ENCODE measurements around the gene MYO16. TPM values are rescaled to one million over a fixed set of nuclear protein-coding genes. Genes with fewer than 3 reads are reported as not detected.

Gene MYO16
- total and polyA plus RNA-seq, 4 donors: 11.7 to 51.7 (median 21.1) TPM

DNA sequence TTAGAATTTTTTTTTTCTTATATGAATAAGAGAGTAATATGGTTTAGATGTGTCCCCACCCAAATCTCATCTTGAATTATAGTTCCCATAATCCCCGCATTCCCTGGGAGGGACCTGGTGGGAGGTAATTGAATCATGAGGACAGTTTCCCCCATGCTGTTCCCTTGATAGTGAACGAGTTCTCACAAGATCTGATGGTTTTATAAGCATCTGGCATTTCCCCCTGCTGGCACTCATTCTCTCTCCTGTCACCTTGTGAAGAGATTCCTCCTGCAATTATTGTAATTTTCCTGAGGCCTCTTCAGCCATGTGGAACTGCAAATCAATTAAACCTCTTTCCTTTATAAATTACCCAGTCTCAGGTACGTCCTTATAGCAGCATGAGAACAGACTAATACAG lies 205.7 kb downstream of the MYO16 start:
- DNase-seq (ENCODE audit: low read depth in 4 of 6, low spot score in 6 of 6): peak in 1 of 6 donors; percentile 46
- H3K4me1 ChIP-seq (ENCODE audit: control insufficient read depth, insufficient read depth, low read length): no peaks in the 10 kb centered on the region
- H3K27me3 ChIP-seq (ENCODE audit: control insufficient read depth, insufficient read depth, low read length): no peaks in the 10 kb centered on the region
- no peaks in the 10 kb centered on the region for H3K9me3 ChIP-seq (ENCODE audit: control insufficient read depth, insufficient read depth, low read length)
- H3K27ac ChIP-seq (ENCODE audit: low read depth, low read length): no peak overlapping the region
- no CpG with 5 or more reads among the region's 3 CpGs for WGBS (ENCODE audit: insufficient coverage)
- no peaks in the 10 kb centered on the region for H3K36me3 ChIP-seq (ENCODE audit: control insufficient read depth, insufficient read depth, low read length)
- no peak overlapping the region for H3K4me3 ChIP-seq (ENCODE audit: low read depth, low read length)

DNA sequence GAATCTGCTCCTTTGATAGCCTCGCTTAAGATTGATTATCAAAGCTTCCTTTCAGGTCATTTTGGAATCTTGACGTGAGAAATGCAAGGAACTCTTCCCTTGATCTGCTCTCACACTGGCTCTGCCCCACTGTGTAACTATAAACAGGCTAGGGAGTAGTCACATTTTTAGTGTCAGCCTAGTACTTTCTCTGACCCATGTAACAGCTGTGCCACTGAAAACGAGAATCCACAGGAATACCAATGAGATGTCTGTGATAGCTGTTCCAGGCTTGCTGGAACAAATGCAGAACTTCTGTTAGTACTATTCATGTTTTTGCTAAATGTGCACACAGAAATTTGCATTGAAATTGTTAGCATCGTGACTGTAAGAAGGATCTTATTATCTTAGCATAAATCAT lies 221.3 kb downstream of the MYO16 start:
- no peaks in the 10 kb centered on the region for H3K36me3 ChIP-seq (ENCODE audit: control insufficient read depth, insufficient read depth, low read length)
- no peak overlapping the region for H3K27ac ChIP-seq (ENCODE audit: low read depth, low read length)
- no peak overlapping the region for H3K4me3 ChIP-seq (ENCODE audit: low read depth, low read length)
- H3K9me3 ChIP-seq (ENCODE audit: control insufficient read depth, insufficient read depth, low read length): no peaks in the 10 kb centered on the region
- WGBS (ENCODE audit: insufficient coverage): 17% methylated on average over 1 of the region's 4 CpGs
- DNase-seq (ENCODE audit: low read depth in 4 of 6, low spot score in 6 of 6): peak in 3 of 6 donors; percentile 14 to 77 (median 55)
- no peaks in the 10 kb centered on the region for H3K4me1 ChIP-seq (ENCODE audit: control insufficient read depth, insufficient read depth, low read length)
- no peaks in the 10 kb centered on the region for H3K27me3 ChIP-seq (ENCODE audit: control insufficient read depth, insufficient read depth, low read length)

DNA sequence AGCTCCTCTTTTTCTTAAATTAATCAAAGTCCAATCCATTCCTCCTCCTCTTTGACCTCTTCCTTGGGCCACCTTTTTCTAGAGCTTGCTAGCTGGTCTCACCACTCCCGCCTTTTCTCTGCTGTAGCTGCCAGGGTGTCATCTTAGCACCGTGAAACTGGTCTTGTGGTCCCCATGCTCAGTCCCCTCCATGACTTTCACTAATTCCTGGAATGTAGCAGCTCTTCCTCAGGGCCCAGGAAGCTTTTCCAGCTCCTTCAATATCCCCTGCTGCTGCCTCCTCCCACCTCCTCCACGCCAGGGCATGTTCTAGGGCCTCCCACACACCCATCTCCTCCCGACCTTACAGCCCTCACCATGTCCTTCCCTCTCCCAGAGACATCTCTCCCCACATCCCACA lies 222.2 kb downstream of the MYO16 start:
- no peaks in the 10 kb centered on the region for H3K9me3 ChIP-seq (ENCODE audit: control insufficient read depth, insufficient read depth, low read length)
- H3K27me3 ChIP-seq (ENCODE audit: control insufficient read depth, insufficient read depth, low read length): no peaks in the 10 kb centered on the region
- H3K4me3 ChIP-seq (ENCODE audit: low read depth, low read length): no peak overlapping the region
- H3K4me1 ChIP-seq (ENCODE audit: control insufficient read depth, insufficient read depth, low read length): no peaks in the 10 kb centered on the region
- DNase-seq (ENCODE audit: low read depth in 4 of 6, low spot score in 6 of 6): no peak
- H3K27ac ChIP-seq (ENCODE audit: low read depth, low read length): no peak overlapping the region
- H3K36me3 ChIP-seq (ENCODE audit: control insufficient read depth, insufficient read depth, low read length): no peaks in the 10 kb centered on the region
- 84% methylated on average over 4 of the region's 4 CpGs for WGBS (ENCODE audit: insufficient coverage)

DNA sequence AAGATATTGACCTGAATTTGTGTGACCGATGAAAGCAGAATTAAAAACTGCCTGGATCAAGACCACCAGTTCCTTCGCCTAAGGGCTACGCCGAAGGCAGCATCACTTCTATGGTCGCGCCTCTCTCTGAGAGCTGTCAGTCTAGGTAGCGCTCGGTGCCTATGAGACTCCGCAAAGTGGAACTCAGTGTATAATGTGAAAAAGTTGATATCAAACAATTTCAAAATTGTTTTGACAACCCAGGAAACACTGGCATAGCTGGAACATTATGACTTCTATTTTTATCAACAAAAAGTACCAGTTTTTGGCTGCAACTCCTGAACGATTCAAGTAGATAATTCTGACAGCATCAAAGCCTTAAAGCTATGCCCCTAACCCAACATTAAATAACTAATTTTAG lies 223.6 kb downstream of the MYO16 start:
- Histone ChIP-seq H3K27ac (ENCODE audit: low read depth, low read length) (no peak overlapping the region), H3K4me1 (ENCODE audit: control insufficient read depth, insufficient read depth, low read length) (no peaks in the 10 kb centered on the region), H3K36me3 (ENCODE audit: control insufficient read depth, insufficient read depth, low read length) (no peaks in the 10 kb centered on the region), H3K9me3 (ENCODE audit: control insufficient read depth, insufficient read depth, low read length) (no peaks in the 10 kb centered on the region), H3K4me3 (ENCODE audit: low read depth, low read length) (no peak overlapping the region), H3K27me3 (ENCODE audit: control insufficient read depth, insufficient read depth, low read length) (no peaks in the 10 kb centered on the region)
- WGBS (ENCODE audit: insufficient coverage): no CpG with 5 or more reads among the region's 10 CpGs
- peak in 1 of 6 donors; percentile 55 for DNase-seq (ENCODE audit: low read depth in 4 of 6, low spot score in 6 of 6)

DNA sequence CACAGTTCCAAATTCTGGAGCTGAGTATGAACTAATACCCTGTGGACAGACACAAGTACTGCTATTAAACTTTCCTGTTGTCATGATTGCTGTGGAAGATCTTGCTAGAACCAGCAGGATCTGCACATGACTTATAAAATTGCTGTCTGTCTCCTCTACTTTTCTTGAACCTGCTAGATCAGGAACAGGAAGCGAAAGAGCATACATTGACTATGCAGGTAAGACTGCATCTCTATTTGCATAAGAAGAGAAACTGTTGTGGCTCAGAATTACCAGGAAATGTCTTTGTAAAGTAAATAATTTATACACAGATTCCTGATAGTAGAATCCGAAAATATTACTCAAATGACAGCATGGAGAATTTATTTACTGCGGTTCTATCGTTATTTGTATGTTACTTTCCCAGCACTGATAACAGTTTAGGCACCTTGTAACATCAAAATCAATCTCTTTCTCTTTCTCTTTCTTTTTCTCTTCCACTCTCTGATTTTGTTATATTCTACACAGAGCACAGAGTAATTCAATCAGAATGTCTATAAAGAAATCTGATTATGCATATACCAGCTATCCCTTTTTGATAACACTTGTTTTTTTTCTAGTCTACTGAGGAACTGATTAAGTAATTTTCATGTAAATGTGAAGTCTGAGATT lies 226.5 kb downstream of the MYO16 start:
- Histone ChIP-seq H3K36me3 (ENCODE audit: control insufficient read depth, insufficient read depth, low read length) (no peaks in the 10 kb centered on the region), H3K27me3 (ENCODE audit: control insufficient read depth, insufficient read depth, low read length) (no peaks in the 10 kb centered on the region), H3K4me3 (ENCODE audit: low read depth, low read length) (no peak overlapping the region), H3K9me3 (ENCODE audit: control insufficient read depth, insufficient read depth, low read length) (no peaks in the 10 kb centered on the region), H3K27ac (ENCODE audit: low read depth, low read length) (no peak overlapping the region), H3K4me1 (ENCODE audit: control insufficient read depth, insufficient read depth, low read length) (no peaks in the 10 kb centered on the region)
- DNase-seq (ENCODE audit: low read depth in 4 of 6, low spot score in 6 of 6): peak in 1 of 6 donors; percentile 10
- WGBS (ENCODE audit: insufficient coverage): no CpG with 5 or more reads among the region's 4 CpGs

DNA sequence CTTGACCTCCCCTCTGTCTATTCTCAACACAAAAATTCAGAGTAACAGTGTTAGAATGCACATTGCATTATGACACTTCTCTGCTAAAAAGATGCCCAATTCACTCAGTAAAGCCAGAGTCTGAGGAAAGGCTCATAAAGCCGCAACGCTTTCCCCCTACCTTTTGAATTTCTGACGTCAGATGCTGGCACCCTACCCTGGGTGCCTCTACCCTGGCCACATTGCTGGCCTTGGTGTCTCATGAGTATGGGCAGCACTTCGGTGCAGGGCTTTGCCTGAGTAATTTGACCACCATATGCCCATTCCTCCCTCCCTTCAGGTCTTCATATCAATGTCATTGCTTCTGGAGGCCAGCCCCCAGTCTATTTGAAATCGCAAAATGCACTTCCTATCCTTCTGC lies 229.3 kb downstream of the MYO16 start:
- DNase-seq (ENCODE audit: low read depth in 4 of 6, low spot score in 6 of 6): no peak
- Histone ChIP-seq H3K27ac (ENCODE audit: low read depth, low read length) (no peak overlapping the region), H3K27me3 (ENCODE audit: control insufficient read depth, insufficient read depth, low read length) (no peaks in the 10 kb centered on the region), H3K9me3 (ENCODE audit: control insufficient read depth, insufficient read depth, low read length) (no peaks in the 10 kb centered on the region), H3K4me3 (ENCODE audit: low read depth, low read length) (no peak overlapping the region), H3K4me1 (ENCODE audit: control insufficient read depth, insufficient read depth, low read length) (no peaks in the 10 kb centered on the region), H3K36me3 (ENCODE audit: control insufficient read depth, insufficient read depth, low read length) (no peaks in the 10 kb centered on the region)
- WGBS (ENCODE audit: insufficient coverage): 79% methylated on average over 3 of the region's 5 CpGs

DNA sequence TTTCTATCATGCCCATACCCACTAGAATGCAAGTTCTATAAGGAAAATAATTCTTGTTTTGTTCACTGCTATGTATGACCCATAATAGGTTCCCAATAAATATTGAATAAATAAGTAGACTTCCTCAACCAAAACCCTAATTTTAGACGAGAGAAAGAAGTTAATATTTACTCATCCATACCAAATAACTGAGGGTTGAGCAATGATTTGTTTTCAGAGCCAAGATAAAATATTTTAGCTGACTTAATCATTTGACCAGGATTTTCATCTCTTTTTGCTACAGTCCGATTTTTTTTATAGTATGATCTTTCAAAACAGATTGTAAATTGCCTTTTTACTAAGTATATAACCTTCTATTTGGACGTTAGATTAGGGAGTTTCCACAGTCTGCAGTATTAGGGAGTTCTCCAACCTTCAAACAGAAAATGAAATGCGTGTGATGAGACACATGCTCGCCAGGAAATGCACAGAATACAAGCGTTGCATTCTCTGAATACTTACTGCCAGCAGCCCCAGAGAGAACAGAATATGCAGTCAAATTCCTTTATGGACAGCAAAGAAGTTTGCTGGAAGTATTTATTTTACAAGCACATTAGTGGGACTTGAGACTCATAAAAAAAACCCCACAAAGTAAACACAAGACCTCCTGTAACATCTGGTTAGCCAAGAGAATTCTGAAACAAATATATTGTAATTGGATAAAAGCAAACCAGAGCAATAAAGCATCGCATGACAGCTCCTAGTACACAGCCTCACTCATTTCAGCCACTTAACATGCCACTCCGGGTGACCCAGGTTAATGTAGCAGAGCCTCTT lies 230.0 kb downstream of the MYO16 start:
- whole genome bisulfite sequencing (ENCODE audit: insufficient coverage): no CpG with 5 or more reads among the region's 8 CpGs
- peak in 2 of 6 donors; percentile 28 to 38 for DNase-seq (ENCODE audit: low read depth in 4 of 6, low spot score in 6 of 6)

DNA sequence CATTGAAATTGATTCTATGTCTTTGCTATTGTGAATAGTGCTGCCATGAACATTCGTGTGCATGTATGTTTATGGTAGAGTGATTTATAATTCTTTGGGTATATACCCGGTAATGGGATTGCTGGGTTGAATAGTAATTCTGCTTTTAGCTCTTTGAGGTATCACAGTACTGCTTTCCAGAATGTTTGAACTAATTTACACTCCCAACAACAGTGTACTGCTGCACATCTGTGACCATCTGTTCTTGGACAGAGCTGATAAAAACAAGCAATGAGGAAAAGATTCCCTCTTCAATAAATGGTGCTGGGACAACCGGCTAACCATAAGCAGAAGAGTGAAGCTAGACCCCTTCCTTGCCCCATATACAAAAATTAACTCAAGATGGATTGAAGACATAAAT lies 231.0 kb downstream of the MYO16 start:
- no peaks in the 10 kb centered on the region for H3K9me3 ChIP-seq (ENCODE audit: control insufficient read depth, insufficient read depth, low read length)
- H3K27me3 ChIP-seq (ENCODE audit: control insufficient read depth, insufficient read depth, low read length): no peaks in the 10 kb centered on the region
- no CpG with 5 or more reads among the region's 3 CpGs for WGBS (ENCODE audit: insufficient coverage)
- no peak overlapping the region for H3K27ac ChIP-seq (ENCODE audit: low read depth, low read length)
- H3K4me1 ChIP-seq (ENCODE audit: control insufficient read depth, insufficient read depth, low read length): no peaks in the 10 kb centered on the region
- DNase-seq (ENCODE audit: low read depth in 4 of 6, low spot score in 6 of 6): peak in 1 of 6 donors; percentile 38
- H3K36me3 ChIP-seq (ENCODE audit: control insufficient read depth, insufficient read depth, low read length): no peaks in the 10 kb centered on the region
- H3K4me3 ChIP-seq (ENCODE audit: low read depth, low read length): no peak overlapping the region

More for the DNA sequence above, 230.0 kb downstream of the MYO16 start:
- Histone ChIP-seq H3K27ac (ENCODE audit: low read depth, low read length) (no peak overlapping the region), H3K9me3 (ENCODE audit: control insufficient read depth, insufficient read depth, low read length) (no peaks in the 10 kb centered on the region), H3K36me3 (ENCODE audit: control insufficient read depth, insufficient read depth, low read length) (no peaks in the 10 kb centered on the region), H3K4me3 (ENCODE audit: low read depth, low read length) (no peak overlapping the region), H3K27me3 (ENCODE audit: control insufficient read depth, insufficient read depth, low read length) (no peaks in the 10 kb centered on the region), H3K4me1 (ENCODE audit: control insufficient read depth, insufficient read depth, low read length) (no peaks in the 10 kb centered on the region)

DNA sequence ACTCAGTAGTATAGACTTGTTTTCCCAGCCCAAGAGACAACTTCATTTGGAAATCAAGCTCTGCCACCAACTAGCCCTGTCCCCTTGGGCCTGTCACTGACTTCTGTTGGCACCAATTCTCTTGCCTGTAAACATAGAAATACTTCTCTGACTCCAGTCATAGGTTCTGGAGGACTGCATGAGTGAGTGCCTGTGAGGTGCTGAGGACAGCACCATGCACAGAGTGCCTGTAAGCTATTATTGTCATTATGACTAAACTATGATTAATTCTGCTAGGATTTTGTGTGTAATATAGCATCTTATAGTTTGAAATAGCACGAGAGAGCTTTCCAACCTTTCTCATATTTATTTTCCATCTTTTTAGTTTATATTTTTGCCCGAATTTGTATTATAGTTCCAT lies 247.9 kb downstream of the MYO16 start:
- H3K36me3 ChIP-seq (ENCODE audit: control insufficient read depth, insufficient read depth, low read length): no peaks in the 10 kb centered on the region
- H3K4me3 ChIP-seq (ENCODE audit: low read depth, low read length): no peak overlapping the region
- no peak for DNase-seq (ENCODE audit: low read depth in 4 of 6, low spot score in 6 of 6)
- no peak overlapping the region for H3K27ac ChIP-seq (ENCODE audit: low read depth, low read length)
- no peaks in the 10 kb centered on the region for H3K4me1 ChIP-seq (ENCODE audit: control insufficient read depth, insufficient read depth, low read length)
- H3K27me3 ChIP-seq (ENCODE audit: control insufficient read depth, insufficient read depth, low read length): no peaks in the 10 kb centered on the region
- H3K9me3 ChIP-seq (ENCODE audit: control insufficient read depth, insufficient read depth, low read length): peaks cover 2% of the 10 kb centered on the region
- no CpG with 5 or more reads among the region's 2 CpGs for WGBS (ENCODE audit: insufficient coverage)

DNA sequence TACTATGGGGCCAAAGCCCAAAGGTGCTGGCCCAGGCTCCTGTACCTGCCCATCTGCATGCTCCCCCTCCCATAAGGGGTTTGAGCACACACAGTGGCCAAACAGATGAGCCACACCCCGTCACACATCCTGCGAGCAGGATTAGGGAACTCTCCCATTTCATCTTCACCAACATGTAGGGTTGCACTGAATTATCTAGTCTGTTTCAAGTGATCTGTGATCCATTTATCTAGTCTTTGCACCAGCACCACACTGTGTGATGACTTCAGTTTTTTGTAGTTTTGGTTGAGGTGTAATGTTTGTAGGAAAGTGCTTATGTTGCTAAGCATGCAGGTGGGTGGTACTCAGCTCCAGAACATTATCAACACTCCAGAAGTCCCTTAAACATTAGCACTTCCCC lies 249.3 kb downstream of the MYO16 start:
- H3K36me3 ChIP-seq (ENCODE audit: control insufficient read depth, insufficient read depth, low read length): no peaks in the 10 kb centered on the region
- WGBS (ENCODE audit: insufficient coverage): 82% methylated on average over 2 of the region's 2 CpGs
- H3K27me3 ChIP-seq (ENCODE audit: control insufficient read depth, insufficient read depth, low read length): no peaks in the 10 kb centered on the region
- no peak for DNase-seq (ENCODE audit: low read depth in 4 of 6, low spot score in 6 of 6)
- no peak overlapping the region for H3K4me3 ChIP-seq (ENCODE audit: low read depth, low read length)
- H3K9me3 ChIP-seq (ENCODE audit: control insufficient read depth, insufficient read depth, low read length): peaks cover 2% of the 10 kb centered on the region
- no peak overlapping the region for H3K27ac ChIP-seq (ENCODE audit: low read depth, low read length)
- H3K4me1 ChIP-seq (ENCODE audit: control insufficient read depth, insufficient read depth, low read length): no peaks in the 10 kb centered on the region
